GM12875 (cell line): ENCODE results near the gene HS2ST1.

Source experiments
- H3K4me3 ChIP-seq: one replicate; pipeline ENCODE4 v1.5.1; 2011; ENCODE audit warnings: low read depth, low read length, control low read depth
- CTCF ChIP-seq: IDR thresholded peaks from 2 replicates; pipeline ENCODE4 v1.5.1; 2011; ENCODE audit warnings: low read depth, mild to moderate bottlenecking, control low read depth, inconsistent platforms, low read length, moderate library complexity, borderline replicate concordance; ENCODE audit not compliant: insufficient read depth

The HS2ST1 gene

GRCh38 chr1:87106867-87107266 lies 192.4 kb downstream of the HS2ST1 start:
- TF ChIP-seq CTCF: no peak
- no peak overlapping the region for H3K4me3 ChIP-seq

- H3K4me3 ChIP-seq: no peak overlapping the region
- no peak for TF ChIP-seq CTCF
These were observed 193.8 kb downstream of the HS2ST1 start for GRCh38 chr1:87108228-87108627.

GRCh38 chr1:87108814-87109411 lies 194.5 kb downstream of the HS2ST1 start:
- no peak overlapping the region for H3K4me3 ChIP-seq
- TF ChIP-seq CTCF: no peak

GRCh38 chr1:87111659-87112371 lies 197.4 kb downstream of the HS2ST1 start:
- TF ChIP-seq CTCF: no peak

GRCh38 chr1:87113313-87113712 lies 198.9 kb downstream of the HS2ST1 start:
- TF ChIP-seq CTCF: no peak
- H3K4me3 ChIP-seq: no peak overlapping the region

More at GRCh38 chr1:87111659-87112371, 197.4 kb downstream of the HS2ST1 start:
- H3K4me3 ChIP-seq: no peak overlapping the region

GRCh38 chr1:87115317-87115890 lies 201.0 kb downstream of the HS2ST1 start:
- TF ChIP-seq CTCF: no peak
- H3K4me3 ChIP-seq: no peak overlapping the region

GRCh38 chr1:87115891-87116290 lies 201.5 kb downstream of the HS2ST1 start:
- no peak overlapping the region for H3K4me3 ChIP-seq
- no peak for TF ChIP-seq CTCF
